ENCODE data around the gene ELP2. TPM values are rescaled to one million over a fixed set of nuclear protein-coding genes. Genes with fewer than 3 reads are reported as not detected.
A peak's percentile ranks its signal among the peaks of the same experiment; 100 is the strongest.
"Not testable (repeated sequence)": the region's sequence is repeated elsewhere in the genome, so short reads cannot be mapped to it uniquely, and the experiment has no call there.

Gene ELP2
- total RNA-seq: 10 to 100 TPM; 33.1 to 91.5 (median 58.3) TPM

- TF ChIP-seq POLR2AphosphoS5 (IDR thresholded peaks at IDR 0.05) (peak; percentile 39 to 85), EP300 (IDR thresholded peaks at IDR 0.05) (peak in 1 of 4 donors; percentile 18), CTCF (IDR thresholded peaks at IDR 0.05) (peak in 2 of 6 experiments; percentile 4 to 51), POLR2A (IDR thresholded peaks at IDR 0.05) (peak in 3 of 4 donors; percentile 65 to 72 (median 71))
- Histone ChIP-seq H3K4me3 (peak within 1 kb of the TSS; percentile 82 to 92 (median 86)), H3K4me1 (peaks cover 21 to 43% (median 27%) of the 10 kb centered on the region in 4 donors), H3K36me3 (peaks cover 0 to 11% (median 0%) of the 10 kb centered on the region in 4 donors), H3K27ac (peak within 1 kb of the TSS; percentile 91 to 99 (median 95)), H3K9me3 (no peaks in the 10 kb centered on the region), H3K27me3 (no peaks in the 10 kb centered on the region)
- 0% methylated on average over 35 of the region's 69 CpGs; no CpG with 5 or more reads in 1 of the 2 donors for WGBS, 2 donors
- peak; percentile 99 for DNase-seq
- ATAC-seq (ENCODE audit: low FRiP score in 2 of 2): peak; percentile 98 to 99
Measured at GRCh38 chr18:36129300-36130038, at the start of gene ELP2, which contains the start of gene SLC39A6. TSS of gene ELP2 (plus strand) at chr18:36129899. CDS start at chr18:36129934, 35 bp downstream. TSS of gene SLC39A6 (minus strand) at chr18:36129340. CDS start at chr18:36127007, 2,333 bp downstream.

- H3K27me3 ChIP-seq; H3K36me3 ChIP-seq; ATAC-seq (ENCODE audit: low FRiP score in 2 of 2); DNase-seq; H3K9me3 ChIP-seq; H3K27ac ChIP-seq; H3K4me1 ChIP-seq; H3K4me3 ChIP-seq: not testable (repeated sequence)
- 95% methylated on average over 2 of the region's 2 CpGs for WGBS, 2 donors
Measured at GRCh38 chr18:36081118-36081517, 48.6 kb upstream of the ELP2 start.

- Histone ChIP-seq H3K36me3 (no peaks in the 10 kb centered on the region), H3K4me1 (no peaks in the 10 kb centered on the region), H3K27ac (no peak overlapping the region), H3K4me3 (no peak overlapping the region), H3K27me3 (no peaks in the 10 kb centered on the region), H3K9me3 (peaks cover 0 to 9% (median 2%) of the 10 kb centered on the region in 4 donors)
- no peak for ATAC-seq (ENCODE audit: low FRiP score in 2 of 2)
- TF ChIP-seq POLR2AphosphoS5 (IDR thresholded peaks at IDR 0.05) (no peak), EP300 (IDR thresholded peaks at IDR 0.05) (no peak), POLR2A (IDR thresholded peaks at IDR 0.05) (no peak), CTCF (IDR thresholded peaks at IDR 0.05) (no peak)
- DNase-seq: no peak
- 75 to 84% methylated on average over 2 of the region's 2 CpGs for WGBS, 2 donors
Measured at GRCh38 chr18:36083729-36084128, 46.0 kb upstream of the ELP2 start.

- no peak overlapping the region for H3K27ac ChIP-seq
- WGBS, 2 donors: 87% methylated on average over 3 of the region's 4 CpGs; no CpG with 5 or more reads in 1 of the 2 donors
- TF ChIP-seq CTCF (IDR thresholded peaks at IDR 0.05) (no peak), POLR2A (IDR thresholded peaks at IDR 0.05) (no peak), POLR2AphosphoS5 (IDR thresholded peaks at IDR 0.05) (no peak), EP300 (IDR thresholded peaks at IDR 0.05) (no peak)
- no peaks in the 10 kb centered on the region for H3K27me3 ChIP-seq
- no peak overlapping the region for H3K4me3 ChIP-seq
- no peaks in the 10 kb centered on the region for H3K36me3 ChIP-seq
- peaks cover 0 to 9% (median 2%) of the 10 kb centered on the region in 4 donors for H3K9me3 ChIP-seq
- peak in 1 of 2 donors; percentile 19 for ATAC-seq (ENCODE audit: low FRiP score in 2 of 2)
- H3K4me1 ChIP-seq: no peaks in the 10 kb centered on the region
- DNase-seq: peak in 1 of 2 donors; percentile 52
Measured at GRCh38 chr18:36085195-36085594, 44.5 kb upstream of the ELP2 start.

- Histone ChIP-seq H3K4me1 (no peaks in the 10 kb centered on the region), H3K9me3 (peaks cover 0 to 3% (median under 1%) of the 10 kb centered on the region in 4 donors), H3K4me3 (no peak overlapping the region), H3K36me3 (no peaks in the 10 kb centered on the region), H3K27ac (no peak overlapping the region), H3K27me3 (no peaks in the 10 kb centered on the region)
- ATAC-seq (ENCODE audit: low FRiP score in 2 of 2) (no peak), DNase-seq (peak in 1 of 2 donors; percentile 37)
- 67 to 100% methylated on average over 3 to 8 of the region's 8 CpGs for WGBS, 2 donors
- no peak for TF ChIP-seq POLR2A (IDR thresholded peaks at IDR 0.05)
- no peak for TF ChIP-seq POLR2AphosphoS5 (IDR thresholded peaks at IDR 0.05)
- TF ChIP-seq CTCF (IDR thresholded peaks at IDR 0.05): no peak
- TF ChIP-seq EP300 (IDR thresholded peaks at IDR 0.05): no peak
Measured at GRCh38 chr18:36086186-36086585, 43.5 kb upstream of the ELP2 start.
